Endodermal cell (in vitro differentiated cells): ENCODE data around the gene CCDC82. TPM values are rescaled to one million over a fixed set of nuclear protein-coding genes. Genes with fewer than 3 reads are reported as not detected.
A peak's percentile ranks its signal among the peaks of the same experiment; 100 is the strongest.

Experiments
- DNase-seq: peaks from one replicate; pipeline ENCODE4 v3.0.0-alpha.2; 2017
- H3K27ac ChIP-seq: 2 replicates; pipeline ENCODE4 v1.5.1; 2013; ENCODE audit warnings: mild to moderate bottlenecking, low read depth, low read length, moderate library complexity
- H3K27me3 ChIP-seq: 2 replicates; pipeline ENCODE4 v1.6.1; 2013; ENCODE audit warnings: mild to moderate bottlenecking, low read length, moderate library complexity; ENCODE audit not compliant: insufficient read depth, control insufficient read depth, poor library complexity, severe bottlenecking
- H3K36me3 ChIP-seq: 2 replicates; pipeline ENCODE4 v1.7.0; 2013; ENCODE audit warnings: mild to moderate bottlenecking, low read length, moderate library complexity; ENCODE audit not compliant: control insufficient read depth, insufficient read depth
- H3K4me1 ChIP-seq: one replicate; pipeline ENCODE4 v1.7.0; 2013; ENCODE audit warnings: low read length; ENCODE audit not compliant: control insufficient read depth, insufficient read depth
- H3K4me3 ChIP-seq: 2 replicates; pipeline ENCODE4 v1.5.1; 2013; ENCODE audit warnings: mild to moderate bottlenecking, low read length, moderate library complexity
- H3K9ac ChIP-seq: 2 replicates; pipeline ENCODE4 v1.6.1; 2013; ENCODE audit warnings: mild to moderate bottlenecking, low read length, moderate library complexity; ENCODE audit not compliant: poor library complexity, severe bottlenecking; ENCODE audit errors: extremely low read depth
- H3K9me3 ChIP-seq: 2 replicates; pipeline ENCODE4 v1.6.1; 2013; ENCODE audit warnings: mild to moderate bottlenecking, low read length, moderate library complexity; ENCODE audit not compliant: control insufficient read depth
- H3K27ac Mint-ChIP-seq: 2 replicates; pipeline ENCODE4 v1.8.0; 2020; ENCODE audit warnings: mixed read lengths
- H3K27me3 Mint-ChIP-seq: 2 replicates; pipeline ENCODE4 v1.8.0; 2021; ENCODE audit warnings: mild to moderate bottlenecking, mixed read lengths; ENCODE audit not compliant: insufficient read depth
- H3K36me3 Mint-ChIP-seq: 2 replicates; pipeline ENCODE4 v1.8.0; 2020; ENCODE audit warnings: low read depth, mixed read lengths
- H3K4me1 Mint-ChIP-seq: 2 replicates; pipeline ENCODE4 v1.8.0; 2020; ENCODE audit warnings: mixed read lengths
- H3K4me3 Mint-ChIP-seq: 2 replicates; pipeline ENCODE4 v1.8.0; 2020; ENCODE audit warnings: mild to moderate bottlenecking, moderate library complexity, mixed read lengths
- H3K9me3 Mint-ChIP-seq: 2 replicates; pipeline ENCODE4 v1.8.0; 2020; ENCODE audit warnings: mild to moderate bottlenecking, mixed read lengths
- WGBS, 2 experiments: methylation state at CpG; one replicate each; pipeline versions ENCODE4 v1.1.5 to v1.1.7; 2013; ENCODE audit warnings: missing lambda C conversion rate in 2 of 2, mixed read lengths in 1 of 2; ENCODE audit not compliant: insufficient coverage in 1 of 2, insufficient read length in 1 of 2; 5-methylcytosine and 5-hydroxymethylcytosine counted together
- total RNA-seq, 2 donors: library from RNA; stranded (reverse); fragmentation: NEBNext Ultra II Directional in 1 of 2; extraction: Animal tissue kit (Norgen Biotek cat#: 25700) in 1 of 2; gene quantifications; 2 replicates in 1 of 2; 3 replicates in 1 of 2; pipeline ENCODE4 v1.2.1, GENCODE V29; 2021
- TF ChIP-seq, protein P1 (sequence below): fragments of 200-600 bp; sonication (generic); conservative IDR thresholded peaks from 2 replicates; pipeline ENCODE4 v1.5.0; 2021; ENCODE audit warnings: antibody characterized with exemption, mild to moderate bottlenecking

Gene CCDC82
- total RNA-seq, 2 donors from 2014 or later: 16.3 to 25.7 TPM

GRCh38 chr11:96338910-96339705 is 50.6 kb downstream of the CCDC82 start:
- no peaks in the 10 kb centered on the region for H3K9me3 Mint-ChIP-seq
- Histone ChIP-seq H3K9me3 (no peaks in the 10 kb centered on the region), H3K36me3 (peaks cover 4% of the 10 kb centered on the region), H3K9ac (no peak overlapping the region), H3K4me1 (peaks cover 2% of the 10 kb centered on the region), H3K27ac (peak overlapping the region; percentile 33), H3K27me3 (no peaks in the 10 kb centered on the region), H3K4me3 (peak overlapping the region; percentile 100)
- 91% methylated on average over 9 to 13 of the region's 13 CpGs for WGBS, 2 experiments
- TF ChIP-seq, protein P1, sequence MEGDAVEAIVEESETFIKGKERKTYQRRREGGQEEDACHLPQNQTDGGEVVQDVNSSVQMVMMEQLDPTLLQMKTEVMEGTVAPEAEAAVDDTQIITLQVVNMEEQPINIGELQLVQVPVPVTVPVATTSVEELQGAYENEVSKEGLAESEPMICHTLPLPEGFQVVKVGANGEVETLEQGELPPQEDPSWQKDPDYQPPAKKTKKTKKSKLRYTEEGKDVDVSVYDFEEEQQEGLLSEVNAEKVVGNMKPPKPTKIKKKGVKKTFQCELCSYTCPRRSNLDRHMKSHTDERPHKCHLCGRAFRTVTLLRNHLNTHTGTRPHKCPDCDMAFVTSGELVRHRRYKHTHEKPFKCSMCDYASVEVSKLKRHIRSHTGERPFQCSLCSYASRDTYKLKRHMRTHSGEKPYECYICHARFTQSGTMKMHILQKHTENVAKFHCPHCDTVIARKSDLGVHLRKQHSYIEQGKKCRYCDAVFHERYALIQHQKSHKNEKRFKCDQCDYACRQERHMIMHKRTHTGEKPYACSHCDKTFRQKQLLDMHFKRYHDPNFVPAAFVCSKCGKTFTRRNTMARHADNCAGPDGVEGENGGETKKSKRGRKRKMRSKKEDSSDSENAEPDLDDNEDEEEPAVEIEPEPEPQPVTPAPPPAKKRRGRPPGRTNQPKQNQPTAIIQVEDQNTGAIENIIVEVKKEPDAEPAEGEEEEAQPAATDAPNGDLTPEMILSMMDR: peak; percentile 49
- peak; percentile 61 for DNase-seq
- H3K27ac Mint-ChIP-seq: no peak overlapping the region
- H3K36me3 Mint-ChIP-seq: peaks cover 2% of the 10 kb centered on the region
- H3K27me3 Mint-ChIP-seq: no peaks in the 10 kb centered on the region
- no peak overlapping the region for H3K4me3 Mint-ChIP-seq
- peaks cover 55% of the 10 kb centered on the region for H3K4me1 Mint-ChIP-seq

GRCh38 chr11:96337541-96338431 is 51.9 kb downstream of the CCDC82 start:
- H3K9me3 Mint-ChIP-seq: no peaks in the 10 kb centered on the region
- Histone ChIP-seq H3K27ac (no peak overlapping the region), H3K27me3 (no peaks in the 10 kb centered on the region), H3K4me1 (peaks cover 3% of the 10 kb centered on the region), H3K9me3 (no peaks in the 10 kb centered on the region), H3K4me3 (peak overlapping the region; percentile 100), H3K9ac (no peak overlapping the region), H3K36me3 (peaks cover 4% of the 10 kb centered on the region)
- TF ChIP-seq, protein P1: no peak
- no peak overlapping the region for H3K27ac Mint-ChIP-seq
- H3K36me3 Mint-ChIP-seq: peaks cover 2% of the 10 kb centered on the region
- no peaks in the 10 kb centered on the region for H3K27me3 Mint-ChIP-seq
- DNase-seq: no peak
- H3K4me3 Mint-ChIP-seq: no peak overlapping the region
- H3K4me1 Mint-ChIP-seq: peaks cover 61% of the 10 kb centered on the region
- WGBS, 2 experiments: 87 to 97% methylated on average over 5 to 6 of the region's 6 CpGs

- no peaks in the 10 kb centered on the region for H3K27me3 ChIP-seq
- WGBS, 2 experiments: 93 to 97% methylated on average over 3 to 4 of the region's 4 CpGs
- no peak for DNase-seq
- peaks cover 2% of the 10 kb centered on the region for H3K36me3 Mint-ChIP-seq
- peak overlapping the region; percentile 24 for H3K27ac Mint-ChIP-seq
- TF ChIP-seq, protein P1: no peak
- H3K4me3 Mint-ChIP-seq: no peak overlapping the region
- peaks cover 12% of the 10 kb centered on the region for H3K4me1 ChIP-seq
- no peaks in the 10 kb centered on the region for H3K9me3 Mint-ChIP-seq
- H3K4me1 Mint-ChIP-seq: peaks cover 59% of the 10 kb centered on the region
- no peak overlapping the region for H3K4me3 ChIP-seq
- H3K9ac ChIP-seq: no peak overlapping the region
- H3K9me3 ChIP-seq: no peaks in the 10 kb centered on the region
- H3K36me3 ChIP-seq: peaks cover 4% of the 10 kb centered on the region
- H3K27me3 Mint-ChIP-seq: no peaks in the 10 kb centered on the region
- no peak overlapping the region for H3K27ac ChIP-seq
Measured at GRCh38 chr11:96335388-96335787, 54.3 kb downstream of the CCDC82 start.
